NCI-H1694 treated with DMSO at 0.1 percent for 48 hours (cell line): Measurements from ENCODE around the gene MAPK14.

Experiments
- DNase-seq: peaks from one replicate; lab custom pipeline; 2025; lab: John Stamatoyannopoulos, UW

Gene MAPK14

DNA sequence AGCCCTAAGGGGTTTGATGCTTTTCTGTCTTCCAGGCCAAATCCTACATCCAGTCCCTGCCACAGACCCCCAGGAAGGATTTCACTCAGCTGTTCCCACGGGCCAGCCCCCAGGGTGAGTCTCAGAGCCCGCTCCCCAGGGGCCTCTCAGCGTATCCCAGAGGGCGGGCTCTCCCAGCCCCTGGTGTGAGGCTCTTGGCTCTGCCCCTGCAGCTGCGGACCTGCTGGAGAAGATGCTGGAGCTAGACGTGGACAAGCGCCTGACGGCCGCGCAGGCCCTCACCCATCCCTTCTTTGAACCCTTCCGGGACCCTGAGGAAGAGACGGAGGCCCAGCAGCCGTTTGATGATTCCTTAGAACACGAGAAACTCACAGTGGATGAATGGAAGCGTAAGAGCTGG is 111.1 kb downstream of the MAPK14 start:
- no peak for DNase-seq

DNA sequence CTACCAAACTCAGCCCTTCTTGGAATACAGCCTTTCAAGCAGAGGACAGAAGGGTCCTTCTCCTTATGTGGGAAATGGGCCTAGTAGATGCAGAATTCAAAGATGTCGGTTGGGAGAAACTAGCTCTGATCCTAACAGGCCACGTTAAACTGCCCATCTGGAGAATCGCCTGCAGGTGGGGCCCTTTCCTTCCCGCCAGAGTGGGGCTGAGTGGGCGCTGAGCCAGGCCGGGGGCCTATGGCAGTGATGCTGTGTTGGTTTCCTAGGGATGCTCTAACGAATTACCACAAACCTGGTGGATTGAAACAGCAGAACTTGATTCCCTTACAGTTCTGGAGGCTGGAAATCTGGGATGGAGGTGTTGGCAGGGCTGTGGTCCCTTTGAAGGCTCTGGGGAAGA is 111.8 kb downstream of the MAPK14 start:
- DNase-seq = peak; percentile 63

DNA sequence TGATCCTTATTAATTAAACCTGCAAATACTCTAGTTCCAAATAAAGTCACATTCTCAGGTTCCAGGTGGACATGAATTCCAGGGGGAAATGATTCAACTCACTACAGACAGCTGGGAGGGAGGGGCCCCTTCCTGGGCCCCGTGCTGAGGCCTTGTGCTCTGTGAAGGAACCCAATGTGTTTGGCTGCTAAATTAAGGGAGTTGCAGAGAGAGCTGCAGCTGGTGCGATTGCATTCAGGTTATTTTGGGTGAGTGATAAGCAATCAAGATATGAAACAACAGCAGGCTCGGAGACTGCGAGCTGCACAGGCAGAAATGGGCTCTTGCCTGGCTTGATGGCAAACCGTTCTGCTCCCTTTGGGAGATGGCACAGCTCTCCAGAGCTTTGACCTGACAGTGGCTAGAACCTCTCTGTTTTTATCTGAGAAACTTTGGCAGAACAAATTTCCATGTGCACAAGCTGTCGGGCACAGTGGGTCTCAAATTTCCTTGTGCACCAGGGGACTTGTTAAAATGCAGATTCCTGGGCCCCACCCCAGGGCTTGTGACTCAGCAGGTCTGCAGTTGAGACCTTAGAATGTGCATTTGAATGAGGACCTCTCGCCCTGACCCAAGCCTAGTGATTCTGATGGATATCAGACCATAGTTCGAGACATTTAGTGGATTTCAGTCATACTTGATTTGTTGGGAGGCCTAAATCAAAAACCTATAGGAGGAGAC is 112.5 kb downstream of the MAPK14 start:
- DNase-seq = peak; percentile 69

DNA sequence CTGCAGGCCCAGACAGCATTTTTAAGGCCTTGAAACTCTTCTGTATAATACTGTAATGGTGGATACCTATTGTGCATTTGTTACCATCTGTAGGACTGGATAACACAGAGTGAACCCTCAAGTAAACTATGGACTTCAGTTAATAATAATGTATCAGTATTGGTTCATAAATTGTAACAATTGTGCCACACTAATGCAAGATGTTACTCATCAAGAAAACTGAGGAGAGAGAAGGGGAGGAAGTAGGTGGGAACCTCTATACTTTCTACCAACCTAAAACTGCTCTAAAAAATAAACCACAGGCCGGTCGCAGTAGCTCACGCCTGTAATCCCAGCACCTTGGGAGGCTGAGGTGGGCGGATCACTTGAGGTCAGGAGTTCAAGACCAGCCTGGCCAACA is 113.5 kb downstream of the MAPK14 start:
- no peak for DNase-seq

DNA sequence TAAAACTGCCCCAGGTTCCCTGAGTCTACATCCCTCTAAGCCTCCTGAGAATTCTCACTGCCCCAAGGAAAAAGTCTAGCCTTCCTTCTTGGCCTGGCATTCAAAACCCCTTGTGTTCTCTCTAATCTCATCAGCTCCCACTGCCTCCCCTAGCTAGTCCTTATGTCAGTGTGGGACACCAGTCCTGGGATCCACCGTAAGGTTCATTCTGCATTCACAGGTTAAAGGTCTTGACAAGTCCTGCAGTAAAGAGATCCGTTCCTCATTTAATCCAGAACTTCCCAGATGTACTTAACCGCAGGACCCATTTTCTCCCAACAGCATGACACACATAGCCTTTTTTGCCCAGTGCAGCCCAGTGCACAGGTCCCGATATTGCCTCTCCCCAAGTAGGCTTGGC is 114.4 kb downstream of the MAPK14 start:
- no peak for DNase-seq

DNA sequence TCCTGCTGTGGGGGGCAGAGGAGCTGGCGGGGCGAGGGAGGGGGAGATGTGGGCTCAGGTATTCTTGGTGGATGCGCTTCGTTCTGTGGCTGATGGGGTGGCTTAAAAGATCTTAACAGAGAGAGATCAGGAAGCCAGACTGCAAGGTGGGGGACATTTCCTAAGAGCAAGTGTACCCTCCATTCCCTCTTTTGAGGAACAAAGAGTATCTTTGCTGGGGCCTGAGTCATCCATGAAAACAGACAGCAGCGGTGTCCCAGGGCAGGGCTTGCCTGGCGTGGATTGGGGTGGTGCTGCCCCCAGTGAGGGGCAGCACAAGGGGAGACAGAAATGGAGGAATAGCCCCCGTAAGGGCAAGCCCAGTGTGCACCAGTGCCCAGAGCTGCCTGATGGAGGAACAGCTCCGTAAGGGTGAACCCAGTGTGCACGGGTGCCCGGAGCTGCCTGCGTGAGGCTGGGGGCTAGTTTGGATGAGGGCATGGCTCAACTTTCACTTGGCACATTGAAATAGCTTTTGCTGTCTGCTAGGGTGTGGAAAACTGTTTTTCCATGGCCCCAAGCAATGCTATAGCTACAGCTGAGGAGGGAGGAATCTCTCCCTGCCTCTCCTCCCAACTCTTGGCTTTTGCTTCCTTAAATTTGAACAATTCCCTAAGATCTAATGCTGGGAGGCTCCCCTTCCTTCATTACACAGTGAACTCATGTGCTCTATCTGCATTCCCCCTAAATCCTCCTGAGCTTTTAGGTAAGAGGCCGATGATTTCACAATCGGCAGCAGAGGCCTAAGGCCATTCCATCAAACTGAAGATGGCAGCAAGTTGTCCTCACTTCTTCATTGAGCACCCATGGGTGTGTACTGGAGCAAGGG is 115.6 kb downstream of the MAPK14 start:
- DNase-seq = no peak

DNA sequence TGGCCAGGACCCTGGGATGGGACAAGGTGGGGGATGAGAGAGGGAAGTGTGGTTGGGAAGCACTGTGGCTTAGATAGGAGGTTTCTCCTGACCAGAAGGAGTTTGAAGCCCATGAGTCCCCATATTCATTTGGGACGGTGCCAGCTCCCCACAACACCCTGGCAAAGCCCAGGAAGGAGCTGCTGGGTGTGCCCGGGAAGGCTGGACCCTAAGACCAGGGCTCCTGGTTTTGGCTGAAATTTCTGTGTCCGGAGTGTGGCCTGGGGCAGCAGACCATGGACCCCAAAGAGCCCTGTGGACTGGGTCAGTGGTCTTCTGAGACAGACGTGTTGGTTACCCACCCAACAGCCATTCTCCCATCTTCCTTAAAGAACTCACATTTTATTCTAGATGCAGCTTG is 117.9 kb downstream of the MAPK14 start:
- no peak for DNase-seq

DNA sequence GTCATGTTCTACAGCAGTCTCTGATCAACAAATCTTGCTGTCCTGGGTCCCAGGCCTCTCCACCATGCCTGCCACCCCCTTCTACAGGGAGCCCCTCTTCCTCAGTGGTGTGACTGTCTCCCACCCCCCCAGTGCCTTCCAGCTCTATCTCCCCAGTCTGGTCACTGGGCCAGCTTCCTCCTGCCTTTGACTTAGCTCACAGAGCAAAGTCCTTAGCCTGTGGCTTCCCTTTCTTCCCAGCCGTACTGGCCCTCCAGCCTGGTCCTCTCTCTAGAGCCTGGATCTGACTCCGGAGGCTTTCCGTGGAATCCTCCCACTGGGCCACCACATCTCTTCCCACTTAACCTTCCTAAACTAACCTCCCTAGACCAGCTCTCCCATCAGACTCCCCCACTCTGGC is 119.7 kb downstream of the MAPK14 start:
- DNase-seq = no peak

DNA sequence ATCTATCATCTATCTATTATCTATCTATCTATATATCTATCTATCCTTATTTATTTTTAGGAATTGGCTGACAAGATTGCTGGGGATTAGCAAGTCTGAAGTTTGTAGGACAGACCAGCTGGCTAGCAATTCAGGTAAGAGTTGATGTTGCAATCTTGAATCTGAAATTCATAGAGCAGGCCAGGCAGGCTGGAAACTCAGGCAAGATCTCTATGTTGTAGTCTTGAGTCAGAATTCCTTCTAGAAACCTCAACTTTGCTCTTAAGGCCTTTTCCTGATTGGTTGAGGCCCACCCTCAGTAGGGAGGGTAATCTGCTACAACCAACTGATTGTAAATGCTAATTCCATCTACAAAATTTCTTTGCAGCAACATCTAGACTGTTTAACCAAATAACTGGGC is 121.9 kb downstream of the MAPK14 start:
- no peak for DNase-seq

DNA sequence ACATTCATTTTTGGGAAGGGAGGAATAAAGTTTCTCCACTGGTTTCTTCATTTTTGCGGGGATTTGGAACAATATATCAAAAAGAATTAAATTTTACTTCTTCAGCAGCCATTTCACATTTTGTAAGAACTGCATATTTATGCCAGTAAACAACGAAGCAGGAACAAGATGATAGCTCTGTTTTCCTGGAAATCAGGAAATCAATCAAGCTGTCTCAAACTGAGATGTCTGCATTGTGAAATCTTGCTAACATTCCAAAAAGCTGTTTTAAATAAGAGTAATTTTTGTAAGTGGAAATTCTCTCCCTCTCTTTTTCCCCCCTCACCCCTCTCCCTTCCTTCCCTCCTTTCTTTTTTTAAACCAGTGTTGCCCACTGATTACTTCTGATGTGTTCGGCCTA is 122.7 kb downstream of the MAPK14 start:
- no peak for DNase-seq

DNA sequence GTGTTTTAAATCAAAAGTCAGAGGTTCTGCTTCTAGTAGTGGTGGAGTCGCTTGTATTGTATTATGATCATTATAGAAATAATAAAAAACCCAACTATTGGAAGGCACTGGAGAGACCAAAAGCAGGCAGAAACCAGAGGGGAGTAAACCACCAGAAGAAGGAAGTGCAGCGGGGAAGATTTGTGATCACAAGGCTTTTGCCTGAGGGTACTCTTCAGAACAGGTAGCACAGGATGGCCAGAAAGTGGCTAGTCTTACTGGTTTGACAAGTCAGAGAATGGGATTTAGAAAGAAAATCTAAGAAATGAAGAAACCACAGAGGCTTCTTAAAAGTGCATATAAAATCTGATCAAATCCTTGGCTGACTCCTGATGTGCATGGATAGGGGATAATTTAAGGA is 126.7 kb downstream of the MAPK14 start:
- DNase-seq = no peak

DNA sequence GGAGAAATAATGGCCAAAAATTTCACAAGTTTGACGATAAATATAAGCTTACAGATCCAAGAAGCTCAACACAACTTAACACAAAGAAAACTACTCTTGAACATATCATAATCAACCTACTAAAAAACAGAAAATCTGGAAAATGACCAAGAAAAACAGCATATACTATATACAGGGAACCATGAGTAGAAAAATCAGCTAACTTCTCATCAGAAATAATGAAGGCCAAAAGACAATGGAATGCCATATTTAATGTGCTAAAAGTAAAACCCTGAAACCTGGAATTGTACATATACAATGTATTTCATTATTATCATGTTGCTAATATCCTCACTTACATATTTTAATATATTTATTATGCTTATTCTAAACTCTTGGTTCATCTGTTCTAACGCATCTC is 128.1 kb downstream of the MAPK14 start:
- DNase-seq = no peak

DNA sequence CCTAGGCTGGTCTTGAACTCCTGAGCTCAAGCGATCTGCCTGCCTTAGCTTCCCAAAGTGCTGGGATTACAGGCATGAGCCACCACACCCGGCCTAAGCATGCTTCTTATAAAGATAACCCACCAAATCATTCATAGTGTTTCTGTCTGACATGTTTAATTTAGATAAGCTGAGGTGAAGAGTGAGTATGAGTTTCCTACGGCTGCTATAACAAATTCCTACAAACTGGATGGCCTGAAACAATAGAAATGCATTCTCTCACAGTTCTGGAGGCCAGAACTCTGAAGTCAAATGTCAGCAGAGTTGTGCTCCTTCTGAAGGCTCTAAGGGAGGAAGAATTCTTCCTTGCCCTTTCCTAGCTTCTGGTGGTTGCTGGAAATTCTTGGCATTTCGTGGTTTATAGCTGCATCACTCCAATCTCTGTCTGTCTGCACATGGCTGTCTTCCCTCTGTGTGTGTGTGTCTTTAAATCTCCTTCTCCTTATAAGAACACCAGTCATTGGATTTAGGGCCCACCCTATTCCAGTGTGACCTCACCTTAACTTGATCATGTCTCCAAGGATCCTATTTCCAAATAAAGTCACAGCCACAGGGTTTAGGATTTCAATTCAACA is 132.6 kb downstream of the MAPK14 start:
- DNase-seq = no peak
